Myocyte (in vitro differentiated cells): ENCODE results near the gene ACKR4. TPM values are rescaled to one million over a fixed set of nuclear protein-coding genes. Genes with fewer than 3 reads are reported as not detected.
A peak's percentile ranks its signal among the peaks of the same experiment; 100 is the strongest.
"Not testable (repeated sequence)": the region's sequence is repeated elsewhere in the genome, so short reads cannot be mapped to it uniquely, and the experiment has no call there.

ENCODE experiments used
- DNase-seq: peaks from one replicate; pipeline ENCODE4 v3.0.0-alpha.2; 2012; ENCODE audit warnings: low read depth
- polyA plus RNA-seq: library from polyadenylated mRNA; unstranded; fragments of >200 nt; gene quantifications from one replicate; pipeline ENCODE4 v1.2.1, GENCODE V29; 2012; ENCODE audit warnings: missing spikeins
- total RNA-seq: library from RNA; depleted of rRNA; stranded (reverse); fragments of >200 nt; gene quantifications from 2 replicates; pipeline ENCODE4 v1.2.3, GENCODE V29; 2014

Gene ACKR4
- total RNA-seq: not detected in 2 replicates
- polyA plus RNA-seq: 0.29 TPM

DNA sequence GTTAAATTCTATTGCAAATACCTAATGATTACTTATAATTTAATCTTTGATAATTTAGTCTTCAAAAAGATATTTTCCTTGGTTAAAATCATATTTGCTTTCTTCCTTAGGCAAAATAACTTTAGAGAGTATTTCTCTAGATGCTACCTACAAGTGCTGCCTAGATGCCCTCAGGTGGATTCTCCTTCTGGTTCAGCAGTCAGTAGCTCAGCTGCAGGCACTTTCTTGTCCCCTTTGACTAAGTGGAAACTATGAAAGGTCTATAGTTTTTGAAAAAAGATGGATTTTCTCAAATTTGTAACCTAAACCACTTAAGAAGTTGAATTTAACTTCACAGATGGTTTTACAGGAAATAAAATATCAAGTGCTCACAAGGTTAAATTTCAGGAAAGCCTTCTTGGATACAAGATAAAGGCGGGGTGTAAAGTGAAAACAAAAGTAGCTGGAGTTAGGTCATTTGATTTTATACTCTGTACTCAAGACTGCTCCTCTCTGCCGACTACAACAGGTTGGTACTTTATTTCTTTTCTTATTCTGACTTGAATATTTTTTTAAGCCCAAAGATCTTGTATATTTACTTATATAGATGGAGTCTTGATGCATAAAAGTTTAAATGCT is at the start of gene ACKR4:
TSS of gene ACKR4 (plus strand) at position 455 of the 618 bp plus-strand sequence. CDS start 3,128 bp downstream, outside the sequence.
- no peak for DNase-seq

DNA sequence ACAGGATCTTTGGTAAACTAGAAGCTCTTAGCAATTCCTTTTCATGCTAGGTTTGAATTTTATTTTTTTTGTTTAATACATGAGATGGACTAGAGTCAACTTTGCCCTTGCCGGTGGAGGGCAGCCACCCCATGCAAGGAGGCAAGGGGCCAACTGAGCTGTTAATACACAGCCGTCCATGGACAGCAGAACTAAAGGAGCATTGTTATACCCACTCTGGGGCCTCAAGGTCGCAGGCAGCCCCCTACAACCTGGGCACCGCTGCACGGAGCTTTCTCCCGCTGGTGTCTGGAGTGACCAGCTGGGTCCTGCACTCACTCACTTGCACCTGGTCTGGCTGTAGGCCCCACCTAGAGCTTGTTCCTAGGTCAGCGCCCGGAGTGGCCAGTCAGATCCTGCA is 47.9 kb upstream of the ACKR4 start:
- DNase-seq: no peak

DNA sequence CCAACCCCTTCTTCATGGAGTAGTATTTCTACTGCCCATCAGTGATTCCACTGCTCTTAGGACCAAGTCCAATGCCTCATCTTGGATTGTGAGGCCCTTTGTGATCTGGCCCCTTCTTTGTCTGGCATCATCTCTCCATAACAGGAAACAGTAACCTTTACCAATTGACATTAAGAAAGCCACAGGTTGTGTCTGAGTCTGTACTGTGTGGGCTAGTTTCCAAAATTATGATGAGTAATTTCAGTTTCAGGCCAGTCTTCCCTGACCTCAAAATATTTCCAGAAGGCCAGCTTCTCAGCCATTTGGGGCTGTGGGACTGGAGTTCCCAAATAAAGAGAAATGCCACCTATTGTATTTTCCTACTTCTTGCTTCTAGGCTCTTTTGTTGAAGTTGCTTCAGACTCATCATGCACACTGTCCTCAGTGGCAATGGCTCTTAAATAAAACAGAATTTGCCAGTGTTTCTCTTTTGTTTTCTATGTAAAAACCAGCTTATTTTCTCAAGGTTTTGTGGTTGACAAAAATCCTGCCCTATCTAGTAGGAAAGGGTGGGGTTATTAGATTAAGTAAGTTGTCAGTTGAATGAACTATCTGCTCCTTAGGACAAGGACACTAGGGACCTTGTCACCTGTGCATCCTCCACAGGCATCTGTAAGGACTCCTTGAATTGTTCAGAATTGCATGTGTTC is 47.0 kb upstream of the ACKR4 start:
- peak; percentile 62 for DNase-seq

DNA sequence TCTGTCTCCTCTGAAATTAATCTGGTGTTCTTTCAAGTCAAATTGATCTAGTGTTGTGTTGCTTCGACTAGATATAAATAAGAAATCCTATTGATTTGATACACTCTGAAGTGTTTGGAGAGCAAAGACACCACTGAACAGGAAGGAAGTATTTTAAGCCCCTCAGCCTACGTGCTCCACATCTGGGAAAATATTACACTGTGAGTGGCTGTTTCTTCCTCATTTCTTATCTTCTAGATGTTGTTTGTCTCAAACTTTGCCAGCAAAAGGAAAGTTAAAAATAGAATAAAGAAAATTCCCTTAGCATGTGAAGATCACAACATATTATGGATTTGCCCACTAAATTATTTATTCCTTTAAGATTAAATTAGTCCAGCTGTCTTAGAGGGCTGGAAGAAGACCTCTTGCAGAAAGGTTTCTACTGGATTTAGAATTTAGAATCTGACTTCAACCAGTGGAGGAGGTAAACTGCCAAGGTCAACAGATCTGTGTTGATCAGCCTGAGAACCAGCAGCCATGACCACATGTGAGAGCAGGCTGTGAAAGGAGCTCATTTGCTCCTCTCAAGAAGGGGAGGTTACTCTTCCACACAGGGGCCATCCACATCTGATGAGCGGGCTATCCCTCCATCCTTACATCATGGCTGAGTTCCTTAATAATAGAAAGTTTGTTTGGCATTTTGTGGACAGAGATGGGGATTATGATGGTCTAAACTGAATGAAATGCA is 46.3 kb upstream of the ACKR4 start:
- DNase-seq: no peak

DNA sequence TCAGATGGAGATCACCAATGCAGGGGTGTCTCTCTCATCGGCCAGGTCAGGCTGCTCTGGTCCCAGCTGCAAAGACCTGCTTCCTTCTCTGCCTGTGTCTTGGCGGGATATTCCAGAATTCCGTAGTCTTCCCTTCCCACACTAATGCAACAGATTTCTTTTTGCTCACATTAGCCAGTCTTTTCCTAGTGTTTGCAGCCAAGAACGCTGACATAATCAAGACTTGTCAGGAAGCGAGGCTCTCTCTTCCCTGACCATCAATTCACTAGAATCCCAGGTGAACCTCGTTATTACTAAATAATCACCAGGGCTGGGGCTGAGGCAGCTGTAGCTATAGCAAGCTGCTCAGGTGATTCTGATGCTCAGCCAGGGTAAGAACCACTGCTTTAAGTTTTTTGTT is 43.2 kb upstream of the ACKR4 start:
- no peak for DNase-seq

DNA sequence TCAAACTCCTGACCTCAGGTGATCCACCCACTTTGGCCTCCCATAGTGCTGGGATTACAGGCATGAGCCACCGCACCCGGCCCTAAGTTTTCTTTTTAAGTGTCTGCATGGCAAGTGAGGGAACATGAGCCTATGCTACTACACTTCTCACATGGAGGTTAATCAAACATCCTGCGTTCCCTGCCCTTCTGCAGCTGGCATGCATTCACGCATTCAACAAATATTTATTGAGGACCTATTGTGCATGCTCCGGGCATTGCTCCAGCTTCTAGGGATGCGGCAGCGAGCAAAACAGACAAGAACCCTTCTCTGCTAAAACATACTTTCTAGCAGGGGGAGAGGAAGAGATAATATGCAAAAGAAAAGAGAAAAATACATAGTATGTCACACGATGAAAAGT is 42.6 kb upstream of the ACKR4 start:
- no peak for DNase-seq

DNA sequence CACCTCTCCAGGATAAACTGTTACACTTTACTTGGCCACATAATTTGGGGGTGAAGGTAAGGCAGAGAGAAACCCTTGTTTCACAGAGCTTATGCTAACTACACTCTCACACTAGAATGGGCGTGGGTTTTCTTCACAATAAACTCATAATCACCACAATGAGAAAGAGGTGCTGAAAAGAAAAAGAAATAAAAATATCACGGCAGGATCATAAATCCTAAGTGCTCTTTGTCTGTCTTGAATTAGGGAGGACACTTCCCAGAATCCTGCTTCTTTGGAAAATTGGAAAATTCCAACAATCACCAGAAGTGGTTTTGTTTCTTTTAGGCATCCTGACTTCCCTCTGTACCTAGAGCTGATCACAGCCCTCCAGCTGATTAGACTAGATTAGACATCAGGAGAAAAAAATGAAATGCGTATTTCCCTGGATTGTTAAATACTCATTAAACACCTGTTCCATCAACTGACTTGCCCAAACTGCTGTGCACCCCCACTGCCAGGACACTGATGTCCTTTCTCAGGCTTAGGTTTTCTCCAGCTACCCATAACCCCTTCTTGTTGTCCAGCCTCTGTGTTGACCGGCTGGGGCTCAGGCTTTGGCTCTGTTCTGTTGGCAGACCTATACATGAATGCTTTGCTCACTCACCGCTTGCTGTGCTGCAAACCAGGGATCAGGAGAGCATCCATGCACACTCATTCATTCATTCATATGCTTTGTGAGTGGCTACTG is 41.6 kb upstream of the ACKR4 start:
- no peak for DNase-seq

DNA sequence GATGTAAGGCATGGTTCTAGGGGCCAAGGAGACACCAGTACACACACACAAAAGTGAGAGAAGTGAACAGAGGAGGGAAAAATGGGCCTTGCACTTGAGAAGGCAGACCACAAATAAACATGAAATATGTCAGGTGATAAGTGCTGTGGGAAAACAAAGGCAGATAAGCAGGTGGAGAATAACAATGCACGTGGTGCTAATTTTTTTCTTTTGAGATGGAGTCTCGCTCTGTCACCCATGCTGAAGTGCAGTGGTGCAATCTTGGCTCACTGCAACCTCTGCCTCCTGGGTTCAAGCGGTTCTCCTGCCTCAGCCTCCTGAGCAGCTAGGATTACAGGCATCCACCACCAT is 41.1 kb upstream of the ACKR4 start:
- not testable (repeated sequence) for DNase-seq

DNA sequence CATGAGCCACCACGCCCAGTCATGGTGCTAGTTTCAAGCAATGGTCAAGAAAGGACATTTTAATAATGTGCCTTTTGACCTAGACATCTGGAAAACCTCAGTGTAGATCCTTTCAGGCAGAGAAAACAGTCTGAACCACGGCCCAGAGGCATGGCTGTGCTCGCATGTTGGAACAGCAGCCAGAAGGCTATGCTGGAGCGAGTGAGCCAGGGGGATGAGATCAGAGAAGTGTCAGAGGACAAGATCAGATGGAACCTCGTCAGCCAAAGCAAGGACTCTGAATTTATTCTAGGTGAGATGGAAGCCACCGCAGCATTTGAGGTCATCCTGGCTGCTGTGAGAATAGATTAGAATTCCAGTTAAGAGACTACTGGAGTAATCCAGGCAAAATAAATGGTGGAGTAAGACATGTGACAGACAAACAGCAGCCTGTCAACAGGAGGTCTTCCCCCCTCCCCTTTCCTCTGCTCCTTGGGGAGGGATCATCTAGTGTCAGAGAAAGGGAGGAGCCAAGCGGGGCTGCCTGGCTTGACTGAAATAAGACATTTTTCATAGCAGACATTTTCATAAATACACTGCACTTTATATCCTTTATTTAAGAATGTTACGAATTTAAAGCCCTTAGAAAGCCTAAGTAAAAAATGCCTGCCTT is 40.4 kb upstream of the ACKR4 start:
- no peak for DNase-seq

DNA sequence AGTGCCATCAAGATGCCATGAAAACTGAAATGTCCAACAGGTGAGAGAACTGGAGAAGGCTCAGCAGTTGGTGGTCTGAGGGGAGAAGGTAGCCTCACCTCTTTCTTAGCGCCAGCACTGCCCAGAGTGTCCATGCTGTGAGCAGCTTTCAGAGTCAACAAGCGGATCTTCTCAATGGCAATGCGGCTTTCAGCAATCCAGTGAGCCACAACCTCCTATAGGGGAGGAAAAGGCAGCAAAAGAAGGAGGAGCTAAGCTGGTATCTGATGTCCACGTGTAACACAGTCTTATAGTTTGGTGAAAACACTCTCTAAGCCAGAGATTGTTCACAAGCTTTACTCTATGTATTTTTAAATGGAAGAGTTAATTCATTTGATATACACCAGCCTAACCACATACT is 36.1 kb upstream of the ACKR4 start:
- DNase-seq: no peak

DNA sequence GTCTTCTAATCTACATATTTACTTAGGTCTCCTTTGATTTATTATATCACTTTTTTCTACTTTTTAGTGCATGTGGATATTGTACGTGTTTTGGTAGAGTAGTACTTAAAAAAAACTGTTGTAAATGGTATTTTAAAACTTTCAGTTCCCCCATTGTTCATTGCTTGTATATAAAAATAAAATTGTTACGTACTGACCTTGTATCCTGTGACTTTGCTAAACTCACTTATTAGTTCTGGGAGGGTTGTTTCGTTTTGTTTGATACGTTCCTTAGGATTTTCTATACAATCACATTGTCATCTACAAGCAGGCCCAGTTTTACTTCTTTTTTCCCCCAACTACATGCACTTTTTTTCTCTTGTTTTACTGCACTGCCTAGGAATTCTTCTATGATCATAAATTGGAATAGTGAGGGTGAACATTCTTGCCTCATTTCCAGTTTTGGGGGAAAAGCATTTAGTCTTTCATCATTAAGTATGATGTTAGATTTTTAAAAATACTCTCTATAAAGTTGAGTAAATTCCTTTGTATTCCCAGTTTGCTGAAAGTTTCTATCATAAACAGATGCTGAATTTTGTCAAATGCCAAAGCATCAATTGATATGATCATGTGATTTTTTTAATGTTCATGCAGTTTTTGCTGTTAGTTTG is 33.5 kb upstream of the ACKR4 start:
- no peak for DNase-seq

DNA sequence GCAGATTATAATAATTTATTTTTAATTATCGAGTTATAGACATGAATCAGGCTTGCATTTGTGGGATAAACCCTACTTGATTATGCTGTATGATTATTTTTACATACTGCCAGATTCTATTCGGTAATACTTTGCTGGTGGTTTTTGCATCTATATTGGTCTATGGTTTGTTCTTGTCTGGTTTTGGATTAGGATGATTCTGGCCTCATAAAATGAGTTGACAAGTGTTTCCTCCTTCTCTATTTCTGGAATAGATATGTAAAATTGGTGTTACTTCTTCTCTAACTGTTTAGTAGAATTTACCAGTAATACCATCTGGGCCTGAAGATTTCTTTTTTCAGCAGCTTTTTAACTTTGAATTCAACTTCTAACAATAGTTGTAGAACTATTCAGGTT is 33.0 kb upstream of the ACKR4 start:
- DNase-seq: no peak

DNA sequence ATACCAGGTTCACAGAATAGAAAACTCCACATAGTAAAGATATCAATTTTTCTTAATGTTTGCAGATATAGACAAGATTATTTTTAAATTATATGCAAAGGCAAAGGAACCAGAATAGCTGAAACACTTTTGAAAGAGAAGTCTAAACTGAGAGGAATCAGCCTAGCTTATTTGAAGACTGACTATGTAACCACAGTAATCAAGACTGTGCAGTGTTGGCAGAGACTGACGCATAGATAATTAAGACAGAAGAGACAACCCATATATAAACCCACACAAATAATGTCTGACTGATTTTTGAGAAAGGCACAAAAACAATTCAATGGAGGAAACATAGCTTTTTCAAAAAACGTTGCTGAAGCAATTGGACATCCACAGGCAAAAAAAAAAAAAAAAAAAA is 28.6 kb upstream of the ACKR4 start:
- no peak for DNase-seq

DNA sequence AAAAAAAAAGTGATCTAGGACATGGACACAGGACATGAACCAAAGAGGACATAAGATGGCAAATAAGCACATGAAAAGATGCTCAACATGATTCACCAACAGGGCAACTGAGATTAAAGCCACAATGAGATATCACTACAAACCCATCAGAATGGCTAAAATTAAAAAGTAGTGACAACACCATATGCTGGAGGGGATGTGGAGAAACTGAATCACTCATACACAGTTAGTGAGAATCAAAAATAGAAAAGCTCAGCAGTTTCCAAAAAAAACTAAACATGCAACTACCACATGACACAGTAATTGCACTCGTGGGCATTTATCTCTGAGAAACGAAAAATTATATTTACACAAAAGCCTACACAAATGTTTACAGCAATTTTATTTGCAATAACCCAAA is 27.9 kb upstream of the ACKR4 start:
- DNase-seq: peak; percentile 63

DNA sequence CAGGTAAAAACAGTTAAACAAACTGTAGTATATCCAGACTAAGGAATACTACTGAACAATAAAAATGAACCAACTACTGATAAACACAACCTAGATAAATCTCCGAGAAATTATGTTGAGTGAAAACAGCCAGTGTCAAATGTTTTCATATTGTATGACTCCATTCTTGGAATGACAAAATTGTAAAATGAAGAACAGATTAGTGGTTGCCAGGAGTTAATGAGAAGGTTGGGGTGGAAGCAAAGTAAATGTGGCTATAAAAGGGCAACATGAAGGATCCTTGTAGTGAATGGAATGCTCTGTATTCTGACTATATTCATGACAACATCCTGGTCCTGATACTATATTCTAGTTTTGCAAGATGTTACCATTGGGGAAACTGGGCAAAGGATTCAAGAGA is 27.5 kb upstream of the ACKR4 start:
- DNase-seq: no peak

DNA sequence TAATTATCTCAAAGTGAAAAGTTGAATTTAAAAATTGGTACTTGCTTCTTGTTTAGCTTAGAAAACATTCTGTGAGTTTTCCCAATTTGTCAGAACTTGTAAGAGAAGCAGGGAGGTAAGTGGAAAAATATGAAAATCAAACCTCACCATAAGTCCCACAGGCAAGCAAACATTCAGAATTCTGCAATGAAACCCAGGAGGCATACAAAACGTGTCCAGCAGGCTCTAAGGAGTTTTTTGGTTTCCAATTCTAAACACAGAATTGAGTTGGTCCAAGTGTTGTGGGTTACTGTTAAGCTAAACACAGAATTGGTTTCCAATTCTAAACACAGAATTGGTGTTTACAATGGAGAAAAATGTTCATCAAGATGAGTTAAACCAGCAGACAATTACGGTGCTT is 27.1 kb upstream of the ACKR4 start:
- no peak for DNase-seq

DNA sequence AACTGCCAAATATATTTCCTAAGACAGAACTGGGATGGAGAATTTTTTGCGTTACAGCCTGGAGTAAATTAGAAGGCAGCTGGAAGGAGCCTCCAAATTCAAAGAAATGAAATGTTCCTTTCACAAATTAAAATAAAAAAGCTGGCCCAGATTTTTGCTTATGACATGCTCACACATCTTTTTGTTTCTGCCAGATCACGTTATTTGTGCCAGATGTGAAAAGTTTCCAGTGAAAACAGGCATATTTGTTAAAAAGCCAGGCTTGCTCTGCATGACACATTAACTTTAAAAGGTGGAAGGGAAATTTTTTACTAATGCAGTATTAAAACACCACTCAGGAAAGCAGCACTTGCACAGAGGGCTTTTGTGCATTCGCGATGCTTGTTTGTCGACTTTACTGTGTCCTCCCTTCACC is 23.3 kb upstream of the ACKR4 start:
- DNase-seq: no peak

DNA sequence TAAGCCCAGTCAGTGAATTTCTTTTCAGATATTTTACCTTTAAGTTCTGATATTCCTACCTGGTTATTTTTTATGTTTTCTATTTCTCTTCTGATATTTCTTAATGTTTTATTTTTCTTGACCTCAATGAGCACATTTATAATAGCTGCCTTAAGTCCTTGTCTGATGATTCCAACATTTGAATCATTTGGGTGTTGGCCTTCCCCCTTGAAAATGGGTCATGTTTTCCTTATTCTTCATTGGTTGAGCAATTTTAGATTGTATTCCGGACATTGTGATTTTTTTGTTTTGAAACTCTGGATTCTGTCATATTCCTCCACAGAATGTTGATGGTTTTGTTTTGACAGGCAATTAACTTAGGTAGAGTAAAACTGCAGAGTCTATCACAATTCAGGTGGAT is 9.7 kb upstream of the ACKR4 start:
- no peak for DNase-seq

DNA sequence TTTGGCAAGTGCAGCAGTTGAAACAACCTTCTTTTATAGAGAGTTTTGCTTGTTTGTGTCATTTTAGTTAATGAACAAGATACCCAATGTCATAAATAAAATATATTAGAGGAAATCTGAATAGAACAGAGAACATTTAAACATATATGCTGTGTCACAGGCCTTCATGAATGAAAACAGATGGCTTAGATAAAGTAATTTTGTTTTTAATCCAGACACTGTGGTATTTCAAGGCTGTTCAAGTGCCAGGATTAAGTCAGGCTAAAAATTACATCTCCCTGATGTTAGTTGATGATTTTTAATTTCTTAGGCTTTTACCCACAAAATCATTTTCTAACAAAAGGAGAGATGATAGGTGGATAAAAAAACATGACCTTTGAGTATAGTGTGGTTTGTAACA is 4.9 kb upstream of the ACKR4 start:
- no peak for DNase-seq

DNA sequence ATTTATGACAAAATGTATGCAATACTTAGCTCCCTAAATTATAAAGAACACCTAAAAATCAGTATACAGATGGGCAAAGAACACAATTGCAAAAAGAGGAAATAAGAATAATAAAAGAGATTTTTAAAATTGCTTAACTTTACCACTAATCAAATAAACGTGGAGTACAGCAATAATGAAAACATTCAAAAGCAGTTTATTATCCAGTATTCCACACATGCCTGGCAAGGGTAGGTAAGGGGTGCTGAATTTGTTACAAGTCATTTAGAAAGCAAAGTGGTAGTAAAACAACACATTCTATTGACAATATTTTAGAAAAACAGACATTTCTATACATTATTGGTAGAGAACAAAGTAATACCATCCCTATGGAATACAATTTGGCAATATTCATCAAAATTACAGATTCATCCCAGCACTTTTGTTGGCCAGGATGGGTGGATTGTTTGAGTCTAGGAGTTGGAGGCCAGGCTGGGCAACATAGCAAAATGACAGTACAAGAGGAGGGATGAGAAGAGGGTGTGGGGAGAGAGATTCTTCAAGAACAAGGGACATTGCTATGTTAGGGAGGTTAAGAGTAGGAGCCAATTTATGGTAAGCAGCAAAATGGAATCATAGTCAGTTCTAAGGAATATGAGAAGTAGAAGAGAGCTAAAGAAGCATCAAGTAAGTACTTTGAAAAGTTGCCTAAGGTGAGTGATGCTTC is 3.7 kb upstream of the ACKR4 start:
- no peak for DNase-seq
